B cell (primary cell): ENCODE data around the gene SLAMF9. TPM values are rescaled to one million over a fixed set of nuclear protein-coding genes. Genes with fewer than 3 reads are reported as not detected.

ENCODE experiments used
- ATAC-seq: fragments of 200-7000 bp; cut with Tn5 transposase; one replicate; pipeline ENCODE4 v1.10.0; 2021; ENCODE audit warnings: low read depth, mild to moderate bottlenecking, moderate number of reproducible peaks, moderate library complexity
- CTCF ChIA-PET: fragments of 350-600 bp; sonication (Branson Sonifier 250); formaldehyde crosslinking; loops from one replicate; lab custom pipeline; 2021; ENCODE audit warnings: antibody characterized with exemption, inconsistent platforms; lab: Charles Lee
- POLR2A ChIA-PET: fragments of 350-600 bp; sonication (Branson Sonifier 250); formaldehyde crosslinking; loops from one replicate; lab custom pipeline; 2021; ENCODE audit warnings: antibody characterized with exemption; lab: Charles Lee
- DNase-seq: peaks from one replicate; pipeline ENCODE4 v3.0.0; 2013
- H2AFZ ChIP-seq: 2 replicates; pipeline ENCODE4 v1.6.1; 2012; ENCODE audit warnings: mild to moderate bottlenecking, low read depth, low read length; ENCODE audit not compliant: insufficient read depth, poor library complexity, severe bottlenecking
- H3K27ac ChIP-seq, 2 donors: 1 replicate in 1 of 2; 2 replicates in 1 of 2; pipeline ENCODE4 v1.5.1; 2012 to 2013; ENCODE audit warnings: low read length in 2 of 2, mild to moderate bottlenecking in 2 of 2, moderate library complexity in 1 of 2
- H3K27me3 ChIP-seq, 4 experiments: fragments of 200-600 bp in 1 of 4; sonication (generic) in 1 of 4; replicated peaks in 1 of 4; 1 replicate in 2 of 4; 2 replicates in 2 of 4; pipeline versions ENCODE4 v1.6.1 to v1.7.0; 2013 to 2016; ENCODE audit warnings: low read length in 3 of 4, mild to moderate bottlenecking in 2 of 4, mixed read lengths in 1 of 4, moderate library complexity in 1 of 4; ENCODE audit not compliant: insufficient read depth in 4 of 4, control insufficient read depth in 3 of 4; ENCODE audit errors: control extremely low read depth in 1 of 4
- H3K36me3 ChIP-seq, 2 experiments: replicated peaks in 1 of 2; 1 replicate in 1 of 2; 2 replicates in 1 of 2; pipeline versions ENCODE4 v1.6.1 to v1.7.1; 2013; ENCODE audit warnings: low read length in 1 of 2; ENCODE audit not compliant: insufficient read depth in 2 of 2, control insufficient read depth in 1 of 2; ENCODE audit errors: control extremely low read depth in 1 of 2, extremely low read depth in 1 of 2
- H3K4me1 ChIP-seq, 2 donors: fragments of 200-600 bp in 1 of 2; sonication (generic) in 1 of 2; 1 replicate in 1 of 2; 2 replicates in 1 of 2; pipeline versions ENCODE4 v1.5.1 to v1.6.1; 2013 to 2017; ENCODE audit warnings: low read length in 2 of 2; ENCODE audit not compliant: control insufficient read depth in 2 of 2, insufficient read depth in 2 of 2
- H3K4me2 ChIP-seq: replicated peaks from 2 replicates; pipeline ENCODE3; 2012; ENCODE audit warnings: mild to moderate bottlenecking, low read depth, low read length; ENCODE audit not compliant: poor library complexity, severe bottlenecking
- H3K4me3 ChIP-seq, 5 experiments: fragments of 200-600 bp in 1 of 5; sonication (generic) in 1 of 5; 1 replicate in 3 of 5; 2 replicates in 2 of 5; pipeline versions ENCODE4 v1.5.1 to v1.7.0; 2011 to 2016; ENCODE audit warnings: low read length in 4 of 5, mild to moderate bottlenecking in 4 of 5, low read depth in 2 of 5, control low read depth in 1 of 5, moderate library complexity in 1 of 5; ENCODE audit not compliant: insufficient read depth in 1 of 5; ENCODE audit errors: control extremely low read depth in 1 of 5, extremely low read depth in 1 of 5
- H3K79me2 ChIP-seq: fragments of 200-600 bp; sonication (generic); one replicate; pipeline ENCODE4 v1.6.0; 2016; ENCODE audit warnings: low read length; ENCODE audit not compliant: control insufficient read depth, insufficient read depth
- H3K9ac ChIP-seq: fragments of 200-600 bp; sonication (generic); 2 replicates; pipeline ENCODE4 v1.6.1; 2017; ENCODE audit warnings: mild to moderate bottlenecking, low read length, moderate library complexity
- H3K9me3 ChIP-seq, 3 donors: one replicate each; pipeline versions ENCODE4 v1.6.1 to v1.7.1; 2013; ENCODE audit warnings: low read length in 2 of 3; ENCODE audit not compliant: control insufficient read depth in 2 of 3, insufficient read depth in 1 of 3; ENCODE audit errors: control extremely low read depth in 1 of 3
- H4K20me1 ChIP-seq: 2 replicates; pipeline ENCODE4 v1.6.0; 2012; ENCODE audit warnings: mild to moderate bottlenecking, low read length; ENCODE audit not compliant: insufficient read depth, control insufficient read depth, poor library complexity, severe bottlenecking
- H3K27ac Mint-ChIP-seq: one replicate; pipeline ENCODE4 v1.8.0; 2021; ENCODE audit warnings: mixed read lengths
- H3K27me3 Mint-ChIP-seq: one replicate; pipeline ENCODE4 v1.8.0; 2021; ENCODE audit warnings: mixed read lengths
- H3K4me1 Mint-ChIP-seq: one replicate; pipeline ENCODE4 v1.8.0; 2021; ENCODE audit warnings: mixed read lengths
- H3K4me3 Mint-ChIP-seq: one replicate; pipeline ENCODE4 v1.8.0; 2021; ENCODE audit warnings: mixed read lengths
- H3K9me3 Mint-ChIP-seq: one replicate; pipeline ENCODE4 v1.8.0; 2022; ENCODE audit warnings: mixed read lengths; ENCODE audit not compliant: insufficient read depth
- CTCF ChIP-seq: fragments of 200-600 bp; IDR thresholded peaks from one replicate; pipeline ENCODE4 v1.8.0; 2022; ENCODE audit warnings: antibody characterized with exemption, mild to moderate bottlenecking
- EZH2 ChIP-seq: IDR thresholded peaks from 2 replicates; pipeline ENCODE4 v1.6.1; 2012; ENCODE audit warnings: borderline replicate concordance, low read depth, mild to moderate bottlenecking, moderate library complexity, low read length; ENCODE audit not compliant: insufficient read depth, poor library complexity, severe bottlenecking
- WGBS: methylation state at CpG from one replicate; pipeline ENCODE4 v1.1.5; 2013; ENCODE audit warnings: missing lambda C conversion rate; ENCODE audit not compliant: insufficient coverage; 5-methylcytosine and 5-hydroxymethylcytosine counted together
- intact Hi-C: fragments of 100-400 bp; cut with micrococcal nuclease; formaldehyde crosslinking; loops from one replicate; pipeline ENCODE4 v1.10.0; 2022
- polyA plus RNA-seq: library from polyadenylated mRNA; depleted of rRNA; stranded (reverse); fragments of >200 nt; gene quantifications from 2 replicates; pipeline ENCODE4 v1.2.3, GENCODE V29; 2012
- total RNA-seq, 2 donors: library from RNA; stranded (reverse); fragments of 120-200 nt in 1 of 2; gene quantifications; 1 replicate in 1 of 2; 2 replicates in 1 of 2; pipeline versions ENCODE4 v1.2.3 to v1.2.4, GENCODE V29; 2013 to 2022

The SLAMF9 gene
- total and polyA plus RNA-seq, 2 donors (not counting 1 experiment from before 2014, with no cell fraction given), result not detected

- intact Hi-C loops, result no loop called here
- TF ChIP-seq EZH2, result no peak
- TF ChIP-seq CTCF, result no peak
- peaks cover 23% of the 10 kb centered on the region for H4K20me1 ChIP-seq
- Mint-ChIP-seq H3K9me3 (no peaks in the 10 kb centered on the region), H3K27me3 (no peaks in the 10 kb centered on the region), H3K27ac (peak overlapping the region; percentile 80), H3K4me3 (no peak overlapping the region), H3K4me1 (peaks cover 70% of the 10 kb centered on the region)
- 97% methylated on average over 4 of the region's 5 CpGs for WGBS
- DNase-seq, result peak; percentile 32
- no peak overlapping the region for H3K4me3 ChIP-seq
- ChIA-PET POLR2A (no interaction called here), CTCF (interaction anchor here (0.6 to 0.9 kb wide), 2 partner anchors 24 to 27 kb away, joined by 3 read pairs; no protein-coding TSS in a partner anchor)
- no peak for ATAC-seq
- H3K27ac ChIP-seq, result peak overlapping the region in 1 of 2 donors; percentile 43
- peaks cover 4 to 49% of the 10 kb centered on the region in 2 experiments for H3K36me3 ChIP-seq
- H3K4me1 ChIP-seq, result peaks cover 37 to 47% of the 10 kb centered on the region in 2 donors
- H2AFZ ChIP-seq, result no peak overlapping the region
- no peak overlapping the region for H3K9ac ChIP-seq
- no peaks in the 10 kb centered on the region for H3K9me3 ChIP-seq
- H3K79me2 ChIP-seq, result peaks cover 32% of the 10 kb centered on the region
- no peak overlapping the region for H3K4me2 ChIP-seq
- no peaks in the 10 kb centered on the region for H3K27me3 ChIP-seq
Measured at GRCh38 chr1:159917533-159918351, 36.3 kb downstream of the SLAMF9 start.
